GM13976 (cell line): ENCODE results near the gene LRRC71.

Experiments
- DNase-seq: peaks from one replicate; pipeline ENCODE4 v3.0.0; 2012; ENCODE audit warnings: low spot score
- in situ Hi-C: fragments of 300-500 bp; cut with MboI; formaldehyde crosslinking; loops from one replicate; pipeline ENCODE4 v1.12.0; 2022; ENCODE audit warnings: low sequenced_read_pairs, mixed read lengths, inconsistent platforms; ENCODE audit not compliant: unreplicated experiment
- TF ChIP-seq, protein P1 (sequence below): IDR thresholded peaks from 2 replicates; pipeline ENCODE4 v1.5.1; 2012; ENCODE audit warnings: borderline replicate concordance, mild to moderate bottlenecking; ENCODE audit not compliant: insufficient read depth; ENCODE audit errors: extremely low read depth, missing control alignments, control extremely low read depth

LRRC71 gene

GRCh38 chr1:156883919-156884318, 36.5 kb upstream of the LRRC71 start:
- TF ChIP-seq, protein P1, sequence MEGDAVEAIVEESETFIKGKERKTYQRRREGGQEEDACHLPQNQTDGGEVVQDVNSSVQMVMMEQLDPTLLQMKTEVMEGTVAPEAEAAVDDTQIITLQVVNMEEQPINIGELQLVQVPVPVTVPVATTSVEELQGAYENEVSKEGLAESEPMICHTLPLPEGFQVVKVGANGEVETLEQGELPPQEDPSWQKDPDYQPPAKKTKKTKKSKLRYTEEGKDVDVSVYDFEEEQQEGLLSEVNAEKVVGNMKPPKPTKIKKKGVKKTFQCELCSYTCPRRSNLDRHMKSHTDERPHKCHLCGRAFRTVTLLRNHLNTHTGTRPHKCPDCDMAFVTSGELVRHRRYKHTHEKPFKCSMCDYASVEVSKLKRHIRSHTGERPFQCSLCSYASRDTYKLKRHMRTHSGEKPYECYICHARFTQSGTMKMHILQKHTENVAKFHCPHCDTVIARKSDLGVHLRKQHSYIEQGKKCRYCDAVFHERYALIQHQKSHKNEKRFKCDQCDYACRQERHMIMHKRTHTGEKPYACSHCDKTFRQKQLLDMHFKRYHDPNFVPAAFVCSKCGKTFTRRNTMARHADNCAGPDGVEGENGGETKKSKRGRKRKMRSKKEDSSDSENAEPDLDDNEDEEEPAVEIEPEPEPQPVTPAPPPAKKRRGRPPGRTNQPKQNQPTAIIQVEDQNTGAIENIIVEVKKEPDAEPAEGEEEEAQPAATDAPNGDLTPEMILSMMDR: no peak
- in situ Hi-C loops: no loop called here
- no peak for DNase-seq

- DNase-seq: no peak
- TF ChIP-seq, protein P1: no peak
- in situ Hi-C loops: no loop called here
Measured at GRCh38 chr1:156884560-156885184, 35.8 kb upstream of the LRRC71 start.

DNA sequence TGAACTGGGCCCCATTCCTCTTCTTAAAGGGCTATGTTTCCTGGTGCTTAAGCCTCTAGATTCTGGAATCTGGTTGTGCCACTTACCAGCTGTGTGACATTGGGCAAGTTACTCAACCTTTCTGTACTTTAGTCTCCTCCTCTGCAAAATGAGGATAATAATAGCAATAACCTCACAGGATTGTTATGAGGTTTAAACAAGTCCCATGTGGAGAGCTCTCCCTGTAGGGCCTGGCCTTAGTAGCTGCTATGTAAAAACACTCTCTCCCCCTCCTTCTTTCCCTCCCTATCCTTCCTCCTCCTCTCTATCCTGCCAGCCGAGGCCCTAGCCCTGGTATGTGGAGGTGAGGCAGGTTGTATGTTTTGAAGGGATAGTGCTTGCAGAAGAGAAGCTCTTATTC, 35.1 kb upstream of the LRRC71 start:
- DNase-seq: no peak
- TF ChIP-seq, protein P1: no peak
- in situ Hi-C loops: no loop called here

DNA sequence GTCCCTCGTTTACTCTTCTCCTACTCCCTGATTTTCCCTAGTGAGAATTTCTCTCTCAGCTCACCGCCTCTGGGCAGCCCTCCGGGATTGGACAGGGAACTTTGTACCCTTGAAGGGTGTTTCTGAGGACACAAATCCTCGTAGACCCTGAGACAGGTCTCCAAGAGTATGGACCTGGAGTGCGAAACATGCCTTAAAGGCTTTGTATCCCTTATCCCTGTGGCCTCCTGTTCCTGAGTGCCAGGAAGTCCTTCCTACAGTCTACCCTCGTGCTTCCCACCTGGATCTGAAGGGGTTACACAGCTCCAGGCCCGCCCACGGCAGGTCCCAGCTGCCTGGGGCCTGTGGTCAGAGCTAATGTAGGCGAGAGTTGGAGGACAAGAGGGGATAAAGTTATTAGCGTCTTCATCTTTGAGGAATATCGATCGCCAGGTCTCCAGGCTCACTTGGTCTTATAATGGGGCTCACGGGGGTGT, 34.5 kb upstream of the LRRC71 start:
- in situ Hi-C loops: no loop called here
- no peak for DNase-seq
- TF ChIP-seq, protein P1: no peak

- TF ChIP-seq, protein P1: no peak
- DNase-seq: no peak
- in situ Hi-C loops: no loop called here
Measured at GRCh38 chr1:156886583-156887281, 33.7 kb upstream of the LRRC71 start.

DNA sequence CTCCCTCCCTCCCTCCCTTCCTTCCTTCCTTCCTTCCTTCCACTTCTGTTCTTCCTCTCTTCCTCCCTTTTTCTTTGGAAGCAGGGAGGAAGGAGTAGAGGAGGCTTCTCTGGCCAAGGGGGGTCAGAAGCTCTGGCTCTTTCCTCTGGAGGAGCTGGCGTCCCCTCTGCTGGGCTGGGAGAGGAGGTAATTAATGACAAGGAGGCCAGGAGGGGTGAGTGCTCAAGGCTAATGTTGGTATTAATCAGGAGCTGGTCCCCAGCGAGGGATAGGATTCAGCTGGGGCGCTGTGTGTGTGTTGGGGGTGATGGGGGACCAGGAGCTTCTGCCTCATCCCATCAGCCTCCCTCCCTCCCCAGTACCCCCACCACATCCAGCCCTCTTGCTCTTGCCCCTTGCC, 33.1 kb upstream of the LRRC71 start:
- TF ChIP-seq, protein P1: no peak
- in situ Hi-C loops: no loop called here
- DNase-seq: no peak
